Midbrain (tissue), 1 donor: ENCODE measurements around the gene ALAD.
"Not testable (repeated sequence)": the region's sequence is repeated elsewhere in the genome, so short reads cannot be mapped to it uniquely, and the experiment has no call there.

Source experiments
- DNase-seq: peaks from one replicate; lab custom pipeline; 2025; lab: John Stamatoyannopoulos, UW

The ALAD gene

DNA sequence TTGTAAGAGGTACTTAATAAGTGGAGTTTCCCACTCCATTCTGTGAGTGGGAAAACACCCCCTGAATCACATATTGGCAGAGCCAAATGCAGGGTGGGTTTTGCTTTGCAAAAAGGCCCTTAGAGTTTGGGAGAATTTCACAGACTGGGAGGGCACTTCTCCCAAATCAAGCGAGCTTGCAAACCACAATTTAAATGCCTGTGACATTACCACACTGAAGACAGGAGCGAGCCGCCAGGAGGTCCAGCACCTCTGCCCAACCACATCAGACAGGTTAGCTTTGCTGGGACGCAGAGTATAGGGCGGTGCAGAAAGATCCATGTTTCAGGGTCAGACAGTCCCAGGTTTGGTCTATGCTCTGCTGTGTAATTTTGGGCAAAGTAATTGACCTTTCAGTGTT, 2.3 kb downstream of the ALAD start:
- no peak for DNase-seq

DNA sequence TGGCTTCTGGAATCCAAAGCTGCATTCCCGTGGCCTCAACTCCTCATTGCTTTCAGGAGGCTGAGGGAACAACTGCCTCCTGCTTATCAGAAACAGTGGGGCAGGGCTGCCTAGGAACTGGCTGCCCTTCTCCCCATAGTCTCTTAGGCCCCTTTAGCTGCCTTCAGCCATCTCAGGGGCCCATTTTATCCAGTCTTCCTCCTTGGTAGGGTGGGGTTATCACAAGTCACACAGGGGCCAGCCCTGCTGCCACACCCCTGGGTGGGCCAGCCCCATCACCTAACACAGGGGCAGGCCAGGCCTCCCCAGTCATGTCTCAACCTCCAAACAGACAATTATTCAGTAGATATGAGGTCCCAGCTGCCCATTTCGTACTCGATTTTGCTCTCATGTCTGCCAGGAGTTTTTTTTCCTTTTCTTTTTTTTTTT, 3.9 kb downstream of the ALAD start:
- no peak for DNase-seq

DNA sequence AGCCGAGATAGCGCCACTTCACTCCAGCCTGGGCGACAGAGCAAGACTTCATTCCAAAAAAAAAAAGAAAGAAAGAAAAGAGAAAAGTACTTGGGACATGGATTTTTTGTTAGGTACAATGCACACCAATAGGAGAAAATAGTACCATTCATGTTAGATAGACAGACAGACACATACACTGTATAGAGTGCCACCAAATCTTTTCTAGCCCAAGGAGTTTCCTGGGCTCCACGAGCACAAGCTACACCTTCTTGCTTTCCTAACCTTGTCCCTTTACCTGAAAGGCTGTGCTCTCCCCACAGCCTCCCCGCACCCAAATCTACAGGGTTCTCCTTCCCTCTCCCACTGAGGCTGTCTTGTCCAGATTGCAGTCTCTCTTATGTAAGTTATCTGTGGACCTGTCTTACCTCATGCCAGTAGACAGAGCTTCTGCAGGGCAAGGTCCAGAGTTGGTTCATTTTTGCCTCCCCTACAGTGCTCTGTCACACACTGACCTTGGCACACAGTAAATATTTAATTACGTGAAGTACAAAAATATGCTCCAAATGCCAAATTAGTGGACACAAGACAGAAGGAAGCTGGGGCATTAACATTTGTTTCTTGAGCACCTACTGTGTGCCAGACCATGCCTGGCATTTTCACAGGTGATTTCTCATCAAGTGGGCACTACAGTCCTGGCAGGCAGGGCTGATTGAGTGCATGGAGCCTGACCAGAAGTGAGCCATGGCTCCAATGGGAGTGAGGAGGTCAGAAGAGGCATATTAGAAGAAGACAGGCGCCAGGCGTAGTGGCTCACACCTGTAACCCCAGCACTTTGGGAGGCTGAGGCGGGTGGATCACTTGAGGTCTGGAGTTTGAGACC, 5.9 kb downstream of the ALAD start:
- no peak for DNase-seq

DNA sequence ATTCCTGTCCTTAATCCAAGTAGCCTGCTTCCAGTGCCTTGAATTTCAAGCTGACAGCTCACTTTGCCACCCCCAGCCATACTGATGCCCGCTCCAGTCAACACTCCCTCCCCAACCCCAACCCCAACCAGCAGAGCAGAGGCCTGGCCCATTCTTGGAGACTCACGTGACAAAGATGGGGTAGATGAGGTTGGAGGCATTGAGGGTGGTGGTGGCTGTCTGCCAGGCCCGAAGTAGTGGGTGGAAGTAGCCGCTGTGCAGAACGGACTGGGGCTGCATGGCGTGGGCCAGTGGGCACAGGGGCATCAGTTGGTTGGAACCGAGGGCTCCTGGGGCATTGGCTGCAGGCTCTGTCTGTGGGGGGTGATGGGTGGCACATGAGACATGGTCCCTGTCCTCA, 7.8 kb downstream of the ALAD start:
- peak; percentile 67 for DNase-seq

DNA sequence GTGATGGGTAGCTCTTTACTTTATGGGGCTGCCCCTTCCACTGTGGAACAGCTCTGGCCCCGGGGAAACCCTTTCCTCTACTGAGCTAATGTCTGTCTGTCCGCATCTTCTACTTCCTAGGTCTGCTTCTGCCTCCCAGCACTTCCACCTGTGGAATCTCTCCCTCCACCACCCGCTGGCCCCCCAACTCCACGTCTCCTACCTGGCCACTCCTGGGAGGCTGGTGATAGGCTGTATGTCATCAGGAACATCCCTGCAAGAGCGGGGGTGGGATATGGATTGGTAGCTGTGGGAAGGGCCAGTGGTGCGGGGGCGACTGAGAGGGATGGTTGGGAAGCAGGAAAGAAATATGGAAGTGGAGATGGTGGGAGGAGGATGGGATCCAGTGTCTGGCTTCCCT, 9.2 kb downstream of the ALAD start:
- no peak for DNase-seq

DNA sequence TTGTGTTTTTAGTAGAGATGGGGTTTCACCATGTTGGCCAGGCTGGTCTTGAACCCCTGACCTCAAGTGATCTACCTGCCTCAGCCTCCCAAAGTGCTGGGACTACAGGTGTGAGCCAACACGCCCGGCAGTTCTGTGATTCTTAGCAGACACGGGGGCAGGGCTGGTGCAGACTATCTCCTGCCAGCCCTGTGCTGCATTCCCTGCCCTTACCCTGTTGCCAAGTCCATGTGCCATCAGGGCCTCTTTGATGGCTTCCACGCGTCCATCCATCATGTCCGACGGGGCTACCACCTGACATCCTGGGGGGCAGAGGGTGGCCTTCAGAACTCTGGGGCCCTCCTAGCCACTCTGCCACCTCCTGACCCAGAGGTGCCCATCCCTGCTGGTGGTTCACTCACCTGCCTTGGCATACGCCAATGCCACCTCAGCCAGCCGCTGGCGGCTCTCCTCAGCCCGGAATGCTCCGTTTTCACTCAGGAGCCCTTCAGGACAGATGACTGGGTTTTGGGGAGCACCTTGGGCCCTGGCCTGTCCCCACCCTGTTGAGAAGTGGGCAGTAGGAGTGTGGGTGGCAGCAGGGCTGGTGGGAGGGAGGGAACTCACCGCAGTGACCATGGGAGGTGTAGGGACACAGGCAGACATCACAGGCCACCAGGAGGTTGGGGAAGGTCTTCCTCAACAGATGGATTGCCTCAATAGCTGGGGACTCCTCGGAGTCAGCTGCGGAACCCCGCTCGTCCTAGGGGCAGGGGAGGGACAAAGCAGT, 10.7 kb downstream of the ALAD start:
- no peak for DNase-seq

DNA sequence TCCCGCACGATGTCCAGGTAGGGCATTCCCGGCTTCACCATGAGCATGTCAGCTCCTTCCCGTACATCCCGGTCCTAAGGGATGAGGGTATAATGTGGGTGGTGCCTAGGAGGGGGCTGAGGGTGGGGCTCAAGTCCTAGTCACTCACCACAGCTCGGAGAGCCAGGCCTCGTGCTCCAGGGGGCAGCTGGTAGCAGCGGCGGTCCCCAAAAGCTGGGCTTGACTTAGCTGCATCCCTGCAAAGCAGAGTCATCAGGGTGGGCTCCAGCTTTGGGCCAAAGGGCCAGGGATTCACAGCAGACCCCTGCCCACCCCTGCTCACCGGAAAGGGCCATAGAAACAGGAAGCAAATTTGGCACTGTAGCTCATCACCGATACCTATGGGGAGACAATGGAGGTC, 11.6 kb downstream of the ALAD start:
- no peak for DNase-seq

DNA sequence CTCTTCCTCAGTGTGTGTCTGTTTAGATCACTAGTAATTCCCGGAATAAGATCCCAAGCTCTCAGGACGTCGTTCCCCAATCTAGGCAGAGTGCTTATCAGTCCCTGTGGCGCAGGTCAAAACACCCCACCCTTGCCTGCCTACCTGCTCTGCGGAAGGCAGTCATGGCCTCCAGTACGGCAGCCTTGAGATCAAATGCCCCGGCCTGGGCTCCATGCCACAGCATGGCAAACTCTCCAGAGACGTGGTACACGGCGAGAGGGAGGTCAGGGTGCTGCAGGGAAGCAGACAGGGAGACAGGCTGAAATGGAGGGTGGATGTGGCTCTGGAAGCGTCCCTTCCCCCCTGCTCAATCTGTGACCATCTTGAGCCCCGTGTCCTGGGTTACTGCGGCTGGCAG, 12.3 kb downstream of the ALAD start:
- DNase-seq, result no peak

DNA sequence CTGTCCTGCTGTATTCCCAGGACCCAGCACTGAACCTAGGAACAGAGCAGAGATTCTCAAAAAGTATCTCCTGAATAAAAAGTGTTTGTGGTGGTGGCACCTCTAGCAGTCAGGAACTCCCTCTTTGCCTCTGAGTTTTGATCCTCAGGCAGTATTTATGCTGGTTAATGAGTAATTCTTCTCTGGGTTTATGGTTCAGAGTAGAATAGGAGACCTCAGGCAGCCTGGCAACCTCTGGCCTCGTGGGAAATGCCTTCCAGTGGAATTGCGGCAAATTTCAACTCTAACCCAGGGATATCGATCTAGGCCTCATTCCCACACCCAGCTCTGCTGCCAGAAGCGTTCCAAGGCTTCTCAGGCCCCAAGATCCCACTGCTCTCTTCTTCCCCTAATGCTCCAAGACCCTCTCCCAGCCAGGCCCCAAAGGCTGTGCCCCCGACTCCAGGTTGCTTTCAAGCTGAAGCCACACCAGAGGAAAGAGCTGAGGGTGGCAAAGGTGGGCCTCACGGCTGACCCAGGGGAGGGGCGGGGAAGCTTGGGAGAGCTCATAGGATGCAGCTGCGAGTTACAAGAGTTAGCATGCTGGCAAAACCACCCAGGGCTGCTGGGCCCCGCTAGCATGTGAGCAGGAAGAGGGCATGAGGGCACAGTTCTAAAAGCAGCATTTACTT, 13.4 kb downstream of the ALAD start:
- no peak for DNase-seq

DNA sequence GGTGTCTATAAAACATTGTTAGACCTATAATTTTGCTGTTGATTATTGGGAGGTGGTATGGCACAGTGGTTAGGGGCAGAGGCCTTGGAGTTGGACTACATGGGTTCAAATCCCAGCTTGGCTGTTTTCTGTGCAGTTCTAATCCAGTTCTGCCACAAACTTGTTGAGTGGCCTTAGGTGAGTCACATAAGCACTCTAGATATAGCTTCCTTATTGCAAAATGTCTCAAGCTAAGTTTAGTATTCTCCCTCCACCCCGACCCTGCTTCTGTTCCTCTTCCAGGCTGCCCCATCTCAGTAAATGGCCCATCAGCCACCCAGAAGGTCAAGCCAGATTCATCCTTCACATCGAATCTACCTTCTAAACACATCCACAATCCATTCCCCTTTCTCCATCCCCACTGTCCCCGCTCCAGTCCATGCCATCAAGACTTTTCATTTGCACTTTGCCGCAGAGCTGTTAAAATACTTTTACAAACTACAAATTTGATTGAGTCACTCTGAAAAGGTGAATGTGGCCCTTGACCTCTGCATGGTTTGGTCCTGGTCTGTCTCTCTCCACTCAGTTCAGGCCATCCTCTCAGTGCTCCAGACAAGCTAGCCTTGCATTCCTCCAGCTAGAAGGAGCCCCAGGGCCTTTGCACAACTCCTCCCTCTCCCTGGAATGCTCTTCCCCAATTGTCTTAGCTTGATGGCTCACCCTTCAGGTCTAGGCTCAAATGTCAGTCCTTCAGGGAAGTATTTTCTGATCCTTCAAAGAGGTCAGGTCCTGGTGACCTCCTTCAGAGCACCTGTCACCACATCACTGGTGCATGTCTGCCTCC, 14.3 kb downstream of the ALAD start:
- no peak for DNase-seq

DNA sequence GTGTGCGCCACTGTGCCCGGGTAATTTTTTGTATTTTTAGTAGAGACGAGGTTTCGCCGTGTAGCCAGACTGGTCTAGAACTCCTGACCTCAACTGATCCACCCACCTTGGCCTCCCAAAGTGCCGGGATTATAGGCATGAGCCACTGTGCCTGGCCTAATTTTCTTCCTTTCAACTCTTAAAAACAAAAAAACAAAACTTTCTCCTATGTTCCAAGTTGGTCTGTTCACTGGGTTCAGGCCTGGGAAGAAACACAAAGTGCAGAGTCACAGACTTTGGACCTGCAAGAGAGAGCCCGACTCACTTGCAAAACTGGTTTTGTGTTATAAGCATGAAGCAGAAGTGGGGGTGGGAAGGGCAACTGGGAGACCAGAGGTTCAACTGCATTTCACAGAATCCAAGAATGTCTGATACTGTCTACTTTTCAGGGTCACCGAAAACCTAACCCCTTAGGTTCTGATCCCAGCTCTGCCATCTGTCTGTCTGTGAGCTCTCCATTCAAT, 19.1 kb downstream of the ALAD start:
- no peak for DNase-seq

DNA sequence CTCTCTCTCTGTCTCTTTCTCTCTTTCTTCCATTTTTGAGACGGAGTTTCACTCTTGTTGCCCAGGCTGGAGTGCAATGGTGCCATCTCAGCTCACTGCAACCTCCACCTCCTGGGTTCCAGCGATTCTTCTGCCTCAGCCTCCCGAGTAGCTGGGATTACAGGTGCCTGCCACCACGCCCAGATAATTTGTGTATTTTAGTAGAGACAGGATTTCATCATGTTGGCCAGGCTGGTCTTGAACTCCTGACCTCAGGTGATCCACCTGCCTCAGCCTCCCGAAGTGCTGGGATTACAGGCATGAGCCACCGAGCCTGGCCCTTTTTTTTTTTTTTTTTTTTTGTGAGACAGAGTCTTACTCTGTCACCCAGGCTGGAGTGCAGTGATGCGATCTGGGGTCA, 19.6 kb downstream of the ALAD start:
- not testable (repeated sequence) for DNase-seq

DNA sequence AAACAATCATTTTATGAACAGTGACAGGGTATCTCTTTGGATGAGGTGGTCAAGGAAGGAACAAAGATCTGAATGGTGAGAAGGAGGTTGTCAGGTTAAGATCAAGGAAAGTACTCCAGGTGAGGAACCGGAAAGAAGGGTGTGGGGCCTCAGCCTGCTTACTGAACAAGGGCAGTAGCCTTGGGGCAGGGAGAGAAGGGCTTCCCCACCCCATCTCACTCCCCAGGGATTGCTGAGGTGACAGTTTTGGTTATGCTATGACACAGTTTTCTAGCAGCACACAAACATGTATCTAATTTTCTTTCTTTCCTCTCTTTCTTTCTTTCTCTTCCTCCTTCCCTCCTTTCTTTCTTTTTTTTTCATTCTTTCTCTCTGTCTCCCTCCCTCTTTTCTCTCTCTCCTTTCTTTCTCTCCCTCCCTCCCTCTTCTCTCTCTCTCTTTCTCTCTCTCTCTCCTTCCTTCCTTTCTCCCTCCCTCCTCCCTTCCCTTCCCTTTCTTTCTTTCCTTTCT, 20.2 kb downstream of the ALAD start:
- DNase-seq, result no peak

DNA sequence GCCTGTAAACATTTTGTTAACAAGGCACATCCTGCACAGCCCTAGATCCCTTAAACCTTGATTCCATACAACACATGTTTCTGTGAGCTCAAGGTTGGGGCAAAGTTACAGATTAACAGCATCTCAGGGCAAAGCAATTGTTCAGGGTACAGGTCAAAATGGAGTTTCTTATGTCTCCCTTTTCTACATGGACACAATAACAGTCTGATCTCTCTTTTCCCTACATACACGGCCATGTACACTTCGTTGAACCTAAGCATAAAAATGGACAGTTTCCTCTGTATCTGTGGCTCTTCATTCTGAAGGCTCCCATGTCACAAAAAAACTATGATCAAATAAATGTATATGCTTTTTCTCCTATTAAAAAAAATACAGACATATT, 21.3 kb downstream of the ALAD start:
- not testable (repeated sequence) for DNase-seq

DNA sequence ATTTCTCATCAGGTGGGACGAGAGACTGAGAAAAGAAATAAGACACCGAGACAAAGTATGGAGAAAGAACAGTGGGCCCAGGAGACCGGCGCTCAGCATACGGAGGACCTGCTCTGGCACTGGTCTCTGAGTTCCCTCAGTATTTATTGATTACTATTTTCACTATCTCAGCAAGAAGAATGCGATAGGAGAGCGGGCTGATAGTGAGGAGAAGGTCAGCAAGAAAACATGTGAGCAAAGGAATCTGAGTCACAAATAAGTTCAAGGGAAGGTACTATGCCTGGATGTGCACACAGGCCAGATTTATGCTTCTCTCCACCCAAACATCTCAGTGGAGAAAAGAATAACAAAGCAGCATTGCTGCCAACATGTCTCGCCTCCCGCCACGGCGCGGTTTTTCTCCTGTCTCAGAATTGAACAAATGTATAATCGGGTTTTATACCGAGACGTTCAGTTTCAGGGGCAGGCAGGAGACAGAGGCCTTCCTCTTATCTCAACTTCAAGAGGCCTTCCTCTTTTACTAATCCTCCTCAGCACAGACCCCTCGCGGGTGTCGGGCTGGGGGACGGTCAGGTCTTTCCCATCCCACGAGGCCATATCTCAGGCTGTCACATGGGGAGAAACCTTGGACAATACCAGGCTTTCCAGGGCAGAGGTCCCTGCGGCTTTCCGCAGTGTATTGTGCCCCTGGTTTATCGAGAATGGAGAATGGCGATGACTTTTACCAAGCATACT, 21.8 kb downstream of the ALAD start:
- DNase-seq, result not testable (repeated sequence)

DNA sequence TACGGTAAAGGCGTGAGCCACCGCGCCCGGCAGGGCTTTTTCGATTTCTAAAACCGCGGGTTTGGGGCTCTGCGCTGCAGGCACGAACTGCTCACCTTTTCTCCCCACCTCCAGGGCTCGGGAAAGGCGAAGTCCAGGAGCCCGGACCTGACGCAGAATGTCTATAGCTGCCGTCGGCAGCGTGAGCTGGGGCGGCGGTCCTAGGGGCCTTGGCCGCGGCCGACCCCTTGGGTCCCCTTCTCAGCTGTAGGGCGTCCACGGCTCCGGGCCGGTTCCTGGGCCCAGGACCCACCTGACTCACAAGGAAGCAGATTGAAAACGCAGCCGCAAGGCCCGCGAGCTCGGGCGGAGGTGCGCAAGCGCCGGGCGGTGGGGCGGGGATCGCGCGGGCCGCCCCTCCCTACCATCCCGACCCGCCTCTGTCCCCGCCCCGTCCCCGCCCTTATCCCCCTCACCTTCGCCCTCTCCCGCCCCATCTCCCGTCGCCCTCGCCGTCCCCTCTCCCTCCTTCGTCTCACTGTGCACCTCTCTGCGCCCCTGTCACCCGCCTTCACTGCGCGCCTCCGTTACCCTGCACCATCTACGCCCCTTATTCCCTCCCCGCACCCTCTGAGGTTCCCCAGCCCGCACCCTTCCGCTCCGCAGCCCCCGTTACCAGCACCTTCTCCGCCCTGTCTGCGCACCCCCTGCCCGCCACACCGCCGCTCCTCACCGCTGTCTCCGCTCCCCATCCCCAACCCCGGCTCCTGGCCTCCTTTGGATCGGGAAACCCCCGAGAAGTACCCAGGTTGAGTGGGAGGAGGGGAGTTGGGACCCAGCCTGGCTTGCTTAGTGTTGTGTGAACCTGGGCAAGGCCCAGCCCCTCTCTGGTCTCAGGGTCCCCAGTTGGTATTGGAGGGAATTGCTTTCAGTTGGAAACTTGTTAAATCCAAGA, 24.2 kb downstream of the ALAD start, which contains the start of gene HDHD3:
TSS of gene HDHD3 (minus strand) at position 353 of the 934 bp plus-strand sequence. CDS start 2,632 bp downstream, outside the sequence.
- peak; percentile 71 for DNase-seq

DNA sequence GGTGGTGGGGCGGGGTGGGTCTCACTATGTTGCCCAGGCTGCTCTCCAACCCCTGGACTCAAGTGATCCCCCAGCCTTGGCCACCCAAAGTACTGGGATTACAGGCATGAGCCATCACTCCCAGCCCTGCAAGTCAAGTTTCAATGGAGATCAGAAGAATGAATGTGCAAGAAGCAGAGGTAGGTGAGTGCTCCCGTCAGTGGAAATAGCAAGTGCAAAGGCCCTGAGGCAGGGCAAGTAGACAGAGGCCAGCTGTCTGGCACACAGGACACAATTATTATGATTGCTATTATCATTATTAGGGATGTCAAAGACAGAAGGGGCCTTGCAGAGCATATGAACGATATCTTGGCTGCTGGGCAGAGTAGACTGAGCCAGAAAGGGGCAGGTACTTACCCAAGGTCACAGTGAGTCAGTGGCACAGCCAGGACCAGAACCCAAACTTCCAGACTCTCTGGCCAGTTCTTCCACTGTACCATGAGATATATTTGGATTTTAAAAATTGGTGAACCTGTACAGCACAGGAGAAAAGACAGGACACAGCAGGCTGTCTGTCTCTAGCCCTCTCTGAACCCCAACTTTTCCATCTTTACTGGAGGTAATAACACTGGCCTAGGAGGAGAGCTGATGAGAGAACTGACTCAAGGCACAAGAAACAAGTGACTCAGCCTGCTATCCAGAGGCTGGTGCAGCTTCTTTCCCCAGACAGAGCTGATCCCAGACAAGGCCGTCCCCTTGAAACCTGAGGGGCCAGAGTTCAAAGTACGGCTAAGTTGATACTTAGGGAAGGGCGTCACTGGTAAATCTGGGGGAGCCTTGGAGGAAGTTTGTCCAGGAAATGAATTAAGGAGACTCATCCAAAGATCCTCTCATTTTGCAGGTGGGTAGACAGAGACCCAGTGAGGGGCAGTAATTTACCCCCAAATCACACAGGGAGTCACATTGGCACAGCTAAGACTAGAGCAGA, 25.7 kb downstream of the ALAD start:
- DNase-seq, result no peak

DNA sequence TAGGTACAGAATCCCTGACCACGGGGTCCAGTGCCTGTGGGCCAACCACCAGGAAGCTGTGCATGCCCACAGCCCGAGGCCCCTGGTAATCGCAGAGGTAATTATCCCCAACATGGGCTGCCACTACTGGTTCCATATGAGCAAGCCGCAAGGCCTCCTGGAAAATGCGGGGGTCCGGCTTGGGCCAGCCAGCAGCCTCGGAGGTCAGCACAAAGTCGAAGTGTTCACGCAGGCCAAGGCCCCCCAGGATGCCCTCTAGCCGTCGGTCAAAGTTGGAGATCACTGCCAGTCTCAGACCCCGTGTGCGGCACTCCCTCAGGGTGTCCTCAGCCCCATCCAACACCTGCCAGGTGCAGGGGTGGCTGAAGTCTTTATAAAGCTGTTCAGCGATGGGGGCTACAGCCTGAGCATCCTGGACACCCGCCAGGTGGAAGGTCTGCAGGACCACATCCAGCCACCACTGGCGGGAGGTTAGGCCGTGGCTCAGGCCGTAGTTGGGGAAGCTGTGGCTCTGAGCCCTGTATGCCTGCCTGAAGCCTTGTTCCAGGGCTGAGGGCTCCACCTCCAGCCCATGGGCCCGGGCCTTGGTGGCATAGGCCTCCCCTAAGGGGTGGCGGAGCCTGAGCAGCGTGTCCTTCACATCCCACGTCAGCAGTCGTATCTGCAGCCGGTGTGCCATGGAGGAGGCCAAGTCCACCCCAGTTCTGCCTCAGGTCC, 27.2 kb downstream of the ALAD start:
- DNase-seq, result no peak
